Activated T-helper 1 cell treated with anti-CD3 and anti-CD28 coated beads, Interleukin-12 subunit alpha, Interleukin-12 subunit beta, Interleukin-2, Interleukin-4 antibody, amounts not matched to agents 30 ng/mL and 10 ng/mL and 1 ng/mL, durations not matched to agents 14 hours and 24 hours and 36 hours (primary cell): Measurements from ENCODE around the gene AKR1C3. TPM values are rescaled to one million over a fixed set of nuclear protein-coding genes. Genes with fewer than 3 reads are reported as not detected.
A peak's percentile ranks its signal among the peaks of the same experiment; 100 is the strongest.
"Not testable (repeated sequence)": the region's sequence is repeated elsewhere in the genome, so short reads cannot be mapped to it uniquely, and the experiment has no call there.

ENCODE experiments used
- DNase-seq: peaks from one replicate; pipeline ENCODE4 v3.0.0; 2021; ENCODE audit warnings: low spot score
- H3K27ac Mint-ChIP-seq: one replicate; pipeline ENCODE4 v1.8.0; 2021; ENCODE audit warnings: mild to moderate bottlenecking, mixed read lengths
- H3K27me3 Mint-ChIP-seq: one replicate; pipeline ENCODE4 v1.8.0; 2022; ENCODE audit warnings: mild to moderate bottlenecking, moderate library complexity, mixed read lengths; ENCODE audit not compliant: insufficient read depth
- H3K36me3 Mint-ChIP-seq: one replicate; pipeline ENCODE4 v1.8.0; 2021; ENCODE audit warnings: low read depth, mixed read lengths
- H3K4me1 Mint-ChIP-seq: one replicate; pipeline ENCODE4 v1.8.0; 2021; ENCODE audit warnings: low read depth, mixed read lengths
- H3K4me3 Mint-ChIP-seq: one replicate; pipeline ENCODE4 v1.8.0; 2021; ENCODE audit warnings: mild to moderate bottlenecking, moderate library complexity, mixed read lengths
- H3K9me3 Mint-ChIP-seq: one replicate; pipeline ENCODE4 v1.8.0; 2021; ENCODE audit warnings: mixed read lengths
- intact Hi-C: fragments of 100-400 bp; cut with micrococcal nuclease; formaldehyde crosslinking; loops from one replicate; pipeline ENCODE4 v1.15.1; 2024
- total RNA-seq: library from RNA; stranded (reverse); gene quantifications from 2 replicates; pipeline ENCODE4 v1.2.3, GENCODE V29; 2022

The AKR1C3 gene
- 0.26 TPM in 1 of 2 replicates, not detected in the other for total RNA-seq

DNA sequence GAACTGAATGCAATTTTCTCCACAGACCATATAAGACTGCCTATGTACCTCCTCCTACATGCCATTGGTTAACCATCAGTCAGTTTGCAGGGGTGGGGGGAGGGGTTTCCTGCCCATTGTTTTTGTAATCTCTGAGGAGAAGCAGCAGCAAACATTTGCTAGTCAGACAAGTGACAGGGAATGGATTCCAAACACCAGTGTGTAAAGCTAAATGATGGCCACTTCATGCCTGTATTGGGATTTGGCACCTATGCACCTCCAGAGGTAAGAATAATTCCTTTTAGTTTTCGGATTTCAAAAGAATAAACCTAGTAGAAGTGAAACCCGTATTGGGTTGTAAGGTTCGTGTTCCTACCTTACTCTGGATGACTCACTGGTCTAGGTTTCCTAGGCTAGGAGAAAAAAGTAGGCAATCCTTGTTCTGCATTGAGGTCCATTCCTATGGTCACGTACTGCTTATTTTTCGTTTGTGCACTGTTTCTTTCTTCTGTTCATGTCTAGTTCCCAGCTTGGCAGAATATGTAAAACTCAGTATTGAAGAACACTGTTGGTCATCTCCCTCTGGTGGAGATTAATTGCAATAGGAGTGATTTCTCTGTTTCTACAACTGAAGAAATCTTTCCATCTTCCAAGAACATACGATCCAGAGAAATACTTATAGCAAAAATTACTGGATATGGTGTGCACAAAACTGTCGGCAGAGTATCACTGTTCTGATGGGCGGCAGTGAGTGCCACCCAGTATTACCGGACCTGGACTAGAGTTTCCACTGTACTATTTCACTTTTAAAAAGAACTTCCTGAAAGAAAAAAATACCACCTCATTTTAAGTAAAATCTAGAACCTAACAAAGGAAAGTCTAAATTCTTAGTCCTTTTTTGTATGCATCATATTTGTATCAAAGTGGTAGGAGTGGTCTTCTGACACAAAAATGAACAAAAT is at the start of gene AKR1C3:
Gene AKR1C3, plus strand, starts transcription at position 150 of the 941 bp plus-strand sequence. Its CDS starts 31 bp downstream, at position 181.
- peaks cover 2% of the 10 kb centered on the region for H3K27me3 Mint-ChIP-seq
- no peak for DNase-seq
- peaks cover 3% of the 10 kb centered on the region for H3K36me3 Mint-ChIP-seq
- no peaks in the 10 kb centered on the region for H3K9me3 Mint-ChIP-seq
- intact Hi-C loops = loop anchor here (2.0 to 5.0 kb wide), 2 partner anchors 246 to 338 kb away; no protein-coding TSS in a partner anchor
- H3K4me3 Mint-ChIP-seq = peak within 1 kb of the TSS; percentile 59
- no peak within 1 kb of the TSS for H3K27ac Mint-ChIP-seq
- H3K4me1 Mint-ChIP-seq = peaks cover 14% of the 10 kb centered on the region

DNA sequence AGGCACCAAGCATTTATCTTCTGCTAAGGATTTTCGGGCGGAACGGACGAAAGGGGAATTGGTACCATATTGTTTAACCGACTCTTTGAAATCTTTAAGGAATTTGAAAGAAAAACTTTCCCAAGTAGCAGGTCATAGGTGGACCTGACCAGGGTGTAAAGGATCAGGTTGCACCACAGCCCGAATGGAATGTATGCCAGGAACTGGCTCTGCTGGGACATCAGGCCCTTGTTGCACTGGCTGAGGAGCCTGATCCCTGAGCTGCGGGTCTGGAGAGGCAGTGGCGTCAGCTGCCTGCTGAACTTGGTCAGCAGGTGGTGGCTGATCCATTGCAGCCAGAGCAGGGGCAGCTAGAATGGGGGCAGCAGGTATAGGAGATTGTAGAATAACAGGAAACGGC is 49.1 kb upstream of the AKR1C3 start:
- no peak overlapping the region for H3K4me3 Mint-ChIP-seq
- intact Hi-C loops = no loop called here

DNA sequence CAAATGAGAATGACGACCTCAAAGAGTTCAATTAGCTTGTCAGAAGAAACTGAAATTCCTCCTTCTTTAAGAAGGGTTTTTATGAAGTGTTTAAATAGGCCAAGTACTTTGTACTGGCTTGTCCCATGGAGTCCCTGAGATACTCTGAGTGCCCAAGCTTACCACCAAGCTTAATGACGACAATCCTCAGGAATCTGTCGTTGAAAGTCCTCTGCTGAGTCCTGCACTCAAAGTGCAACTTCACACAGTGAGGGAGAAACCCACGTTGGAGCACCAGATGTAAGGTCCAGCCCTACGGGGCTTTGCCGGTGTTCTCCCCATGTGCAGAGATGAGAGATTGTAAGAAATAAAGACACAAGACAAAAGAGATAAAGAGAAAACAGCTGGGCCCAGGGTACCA is 47.8 kb upstream of the AKR1C3 start:
- no peaks in the 10 kb centered on the region for H3K9me3 Mint-ChIP-seq
- no peaks in the 10 kb centered on the region for H3K4me1 Mint-ChIP-seq
- DNase-seq = no peak
- no peak overlapping the region for H3K4me3 Mint-ChIP-seq
- H3K27me3 Mint-ChIP-seq = no peaks in the 10 kb centered on the region
- intact Hi-C loops = no loop called here
- no peaks in the 10 kb centered on the region for H3K36me3 Mint-ChIP-seq
- no peak overlapping the region for H3K27ac Mint-ChIP-seq

More for the DNA sequence above, 49.1 kb upstream of the AKR1C3 start:
- no peak overlapping the region for H3K27ac Mint-ChIP-seq
- H3K27me3 Mint-ChIP-seq = no peaks in the 10 kb centered on the region
- no peaks in the 10 kb centered on the region for H3K36me3 Mint-ChIP-seq
- no peak for DNase-seq
- no peaks in the 10 kb centered on the region for H3K9me3 Mint-ChIP-seq
- no peaks in the 10 kb centered on the region for H3K4me1 Mint-ChIP-seq

- intact Hi-C loops, H3K27me3 Mint-ChIP-seq, H3K36me3 Mint-ChIP-seq, H3K4me3 Mint-ChIP-seq, H3K27ac Mint-ChIP-seq, DNase-seq, H3K4me1 Mint-ChIP-seq, H3K9me3 Mint-ChIP-seq: not testable (repeated sequence)
Observed at GRCh38 chr10:5047055-5047454, 47.2 kb upstream of the AKR1C3 start.

DNA sequence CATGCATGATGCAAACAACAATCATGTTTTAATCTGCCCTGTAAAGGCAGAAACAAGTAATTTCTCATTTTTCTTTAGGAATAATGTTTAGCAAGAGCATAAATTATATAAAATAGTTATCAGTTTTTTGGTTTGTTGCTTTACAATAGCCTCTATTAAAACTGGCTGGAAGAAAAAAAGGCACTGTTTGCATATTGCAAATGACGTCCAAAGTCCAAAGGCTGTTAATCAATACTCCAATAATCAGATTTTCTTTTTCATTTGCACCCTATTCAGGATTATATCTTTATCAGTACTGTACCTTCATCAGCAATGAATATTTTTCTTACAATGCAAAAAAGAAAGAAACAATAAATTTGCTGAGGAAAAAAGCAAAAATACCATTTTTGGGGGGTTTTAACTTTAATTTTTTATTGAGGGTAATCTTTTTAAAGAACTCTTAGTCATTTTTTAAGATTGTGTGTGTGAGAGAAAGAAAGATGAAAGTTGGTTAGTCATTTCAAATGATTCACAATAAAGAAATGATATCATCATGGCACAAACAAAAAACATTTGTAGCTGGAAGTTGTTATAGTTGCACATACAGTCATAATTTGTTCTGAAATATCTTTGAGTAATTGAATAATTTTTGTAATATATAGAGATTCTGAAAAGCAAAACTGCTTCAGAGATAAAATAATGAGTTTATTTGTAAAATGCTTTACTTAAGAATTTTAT is 46.1 kb upstream of the AKR1C3 start:
- Mint-ChIP-seq H3K9me3 (peaks cover 4% of the 10 kb centered on the region), H3K27me3 (no peaks in the 10 kb centered on the region), H3K36me3 (no peaks in the 10 kb centered on the region), H3K27ac (no peak overlapping the region), H3K4me1 (no peaks in the 10 kb centered on the region), H3K4me3 (no peak overlapping the region)
- DNase-seq = no peak
- intact Hi-C loops = no loop called here

GRCh38 chr10:5052951-5053500 is 41.2 kb upstream of the AKR1C3 start:
- intact Hi-C loops, H3K27ac Mint-ChIP-seq, H3K4me3 Mint-ChIP-seq, DNase-seq, H3K9me3 Mint-ChIP-seq, H3K27me3 Mint-ChIP-seq, H3K4me1 Mint-ChIP-seq, H3K36me3 Mint-ChIP-seq: not testable (repeated sequence)

GRCh38 chr10:5054831-5055230 is 39.4 kb upstream of the AKR1C3 start:
- H3K27ac Mint-ChIP-seq, H3K4me1 Mint-ChIP-seq, H3K36me3 Mint-ChIP-seq, H3K4me3 Mint-ChIP-seq, H3K9me3 Mint-ChIP-seq, DNase-seq, H3K27me3 Mint-ChIP-seq, intact Hi-C loops: not testable (repeated sequence)

GRCh38 chr10:5059267-5059666 is 34.9 kb upstream of the AKR1C3 start:
- H3K36me3 Mint-ChIP-seq, H3K4me3 Mint-ChIP-seq, H3K4me1 Mint-ChIP-seq, DNase-seq, intact Hi-C loops, H3K9me3 Mint-ChIP-seq, H3K27me3 Mint-ChIP-seq, H3K27ac Mint-ChIP-seq: not testable (repeated sequence)

DNA sequence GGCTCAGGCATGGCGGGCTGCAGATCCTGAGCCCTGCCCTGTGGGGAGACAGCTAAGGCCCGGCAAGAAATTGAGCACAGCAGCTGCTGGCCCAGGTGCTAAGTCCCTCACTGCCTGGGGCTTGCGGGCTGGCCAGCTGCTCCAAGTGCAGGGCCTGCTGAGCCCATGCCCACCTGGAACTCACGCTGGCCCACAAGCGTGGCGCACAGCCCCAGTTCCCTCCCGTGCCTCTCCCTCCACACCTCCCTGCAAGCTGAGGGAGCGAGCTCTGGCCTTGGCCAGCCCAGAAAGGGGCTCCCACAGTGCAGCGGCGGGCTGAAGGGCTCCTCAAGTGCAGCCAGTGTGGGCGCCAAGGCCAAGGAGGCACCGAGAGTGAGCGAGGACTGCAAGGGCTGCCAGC is 33.4 kb upstream of the AKR1C3 start:
- H3K4me3 Mint-ChIP-seq, H3K4me1 Mint-ChIP-seq, H3K27me3 Mint-ChIP-seq, DNase-seq, intact Hi-C loops, H3K27ac Mint-ChIP-seq, H3K9me3 Mint-ChIP-seq, H3K36me3 Mint-ChIP-seq: not testable (repeated sequence)

DNA sequence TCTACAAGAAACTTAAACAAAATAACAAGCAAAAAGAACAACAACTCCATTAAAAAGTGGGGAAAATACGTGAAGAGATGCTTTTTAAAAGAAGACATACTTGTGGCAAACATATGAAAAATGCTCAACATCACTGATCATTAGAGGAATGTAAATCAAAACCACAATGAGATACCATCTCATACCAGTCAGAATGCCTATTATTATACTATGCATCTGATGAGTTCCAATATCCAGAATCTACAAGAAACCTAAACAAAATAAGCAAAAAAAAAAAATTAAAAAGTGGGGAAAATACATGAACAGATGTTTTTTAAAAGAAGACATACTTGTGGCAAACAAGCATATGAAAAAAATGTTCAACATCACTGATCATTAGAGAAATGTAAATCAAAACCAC is 29.6 kb upstream of the AKR1C3 start:
- H3K4me3 Mint-ChIP-seq = no peak overlapping the region
- H3K4me1 Mint-ChIP-seq = no peaks in the 10 kb centered on the region
- intact Hi-C loops = no loop called here
- H3K27ac Mint-ChIP-seq = no peak overlapping the region
- H3K27me3 Mint-ChIP-seq = peaks cover 3% of the 10 kb centered on the region
- H3K36me3 Mint-ChIP-seq = no peaks in the 10 kb centered on the region
- no peaks in the 10 kb centered on the region for H3K9me3 Mint-ChIP-seq
- DNase-seq = no peak

GRCh38 chr10:5068274-5068984 is 25.8 kb upstream of the AKR1C3 start:
- H3K36me3 Mint-ChIP-seq = no peaks in the 10 kb centered on the region
- intact Hi-C loops = no loop called here
- no peaks in the 10 kb centered on the region for H3K4me1 Mint-ChIP-seq
- peaks cover 3% of the 10 kb centered on the region for H3K27me3 Mint-ChIP-seq
- no peak overlapping the region for H3K27ac Mint-ChIP-seq
- H3K9me3 Mint-ChIP-seq = peaks cover 9% of the 10 kb centered on the region
- no peak overlapping the region for H3K4me3 Mint-ChIP-seq
- no peak for DNase-seq

GRCh38 chr10:5070648-5071410 is 23.4 kb upstream of the AKR1C3 start:
- H3K27ac Mint-ChIP-seq = no peak overlapping the region
- peaks cover 9% of the 10 kb centered on the region for H3K9me3 Mint-ChIP-seq
- intact Hi-C loops = no loop called here
- H3K4me3 Mint-ChIP-seq = no peak overlapping the region
- peaks cover 3% of the 10 kb centered on the region for H3K27me3 Mint-ChIP-seq
- H3K36me3 Mint-ChIP-seq = no peaks in the 10 kb centered on the region
- DNase-seq = no peak
- H3K4me1 Mint-ChIP-seq = no peaks in the 10 kb centered on the region
